Neuronal stem cell (in vitro differentiated cells): ENCODE results near the gene SOHLH1.

Experiments
- DNase-seq: peaks from one replicate; pipeline ENCODE4 v3.0.0-alpha.2; 2013; ENCODE audit warnings: low spot score
- H2AFZ ChIP-seq: one replicate; pipeline ENCODE4 v1.6.1; 2013; ENCODE audit warnings: mild to moderate bottlenecking, low read length, inconsistent platforms
- H2AK5ac ChIP-seq: 2 replicates; pipeline ENCODE4 v1.6.1; 2013; ENCODE audit warnings: low read depth, mild to moderate bottlenecking, inconsistent platforms, low read length, moderate library complexity, mixed read lengths
- H2BK120ac ChIP-seq: 2 replicates; pipeline ENCODE4 v1.6.1; 2013; ENCODE audit warnings: low read depth, mild to moderate bottlenecking, inconsistent platforms, low read length, moderate library complexity, mixed read lengths
- H2BK12ac ChIP-seq: one replicate; pipeline ENCODE4 v1.6.1; 2013; ENCODE audit warnings: low read length, inconsistent platforms
- H2BK15ac ChIP-seq: 2 replicates; pipeline ENCODE4 v1.6.1; 2013; ENCODE audit warnings: mild to moderate bottlenecking, low read length, inconsistent platforms, mixed read lengths
- H2BK5ac ChIP-seq: one replicate; pipeline ENCODE4 v1.6.1; 2013; ENCODE audit warnings: inconsistent platforms, mild to moderate bottlenecking, low read length, moderate library complexity
- H3K14ac ChIP-seq: one replicate; pipeline ENCODE4 v1.6.1; 2013; ENCODE audit warnings: low read length, inconsistent platforms
- H3K18ac ChIP-seq: 2 replicates; pipeline ENCODE4 v1.6.1; 2013; ENCODE audit warnings: low read length, inconsistent platforms
- H3K23ac ChIP-seq: 2 replicates; pipeline ENCODE4 v1.6.1; 2013; ENCODE audit warnings: low read depth, mild to moderate bottlenecking, mixed read lengths, low read length, inconsistent platforms; ENCODE audit not compliant: poor library complexity
- H3K27ac ChIP-seq: replicated peaks from 3 replicates; pipeline ENCODE4 v1.5.1; 2013; ENCODE audit warnings: low read length, inconsistent platforms
- H3K27me3 ChIP-seq, 3 experiments: 2 replicates each; pipeline ENCODE4 v1.6.1; 2013; ENCODE audit warnings: low read length in 3 of 3, mild to moderate bottlenecking in 2 of 3, inconsistent platforms in 1 of 3, low read depth in 1 of 3, mixed read lengths in 1 of 3, moderate library complexity in 1 of 3; ENCODE audit not compliant: control insufficient read depth in 3 of 3, insufficient read depth in 3 of 3
- H3K36me3 ChIP-seq, 2 donors: replicated peaks in 1 of 2; 2 replicates each; pipeline ENCODE4 v1.6.1; 2013; ENCODE audit warnings: low read length in 2 of 2; ENCODE audit not compliant: control insufficient read depth in 2 of 2, insufficient read depth in 2 of 2
- H3K4ac ChIP-seq: 2 replicates; pipeline ENCODE4 v1.6.1; 2013; ENCODE audit warnings: inconsistent platforms, mild to moderate bottlenecking, low read length, moderate library complexity
- H3K4me1 ChIP-seq, 2 donors: 1 replicate in 1 of 2; 2 replicates in 1 of 2; pipeline ENCODE4 v1.6.1; 2013; ENCODE audit warnings: low read length in 2 of 2, low read depth in 1 of 2; ENCODE audit not compliant: control insufficient read depth in 2 of 2, insufficient read depth in 1 of 2
- H3K4me2 ChIP-seq: one replicate; pipeline ENCODE4 v1.6.1; 2013; ENCODE audit warnings: mild to moderate bottlenecking, low read length, inconsistent platforms; ENCODE audit not compliant: insufficient read depth, poor library complexity, severe bottlenecking
- H3K4me3 ChIP-seq, 2 donors: 2 replicates each; pipeline ENCODE4 v1.5.1; 2013; ENCODE audit warnings: low read length in 2 of 2, mild to moderate bottlenecking in 2 of 2, inconsistent platforms in 1 of 2, moderate library complexity in 1 of 2
- H3K79me1 ChIP-seq: one replicate; pipeline ENCODE4 v1.6.1; 2013; ENCODE audit warnings: low read depth, mild to moderate bottlenecking, inconsistent platforms, low read length, moderate library complexity
- H3K9ac ChIP-seq: one replicate; pipeline ENCODE4 v1.6.1; 2013; ENCODE audit warnings: mild to moderate bottlenecking, low read depth, low read length, inconsistent platforms; ENCODE audit not compliant: poor library complexity
- H3K9me3 ChIP-seq, 2 donors: replicated peaks in 1 of 2; 2 replicates each; pipeline versions ENCODE3 to v1.6.1; 2013; ENCODE audit warnings: low read length in 2 of 2, mild to moderate bottlenecking in 2 of 2, inconsistent platforms in 1 of 2, low read depth in 1 of 2, mixed read lengths in 1 of 2, moderate library complexity in 1 of 2; ENCODE audit not compliant: control insufficient read depth in 2 of 2, insufficient read depth in 1 of 2
- H4K8ac ChIP-seq: one replicate; pipeline ENCODE4 v1.6.1; 2013; ENCODE audit warnings: low read depth, mild to moderate bottlenecking, inconsistent platforms, low read length, moderate library complexity
- H4K91ac ChIP-seq: one replicate; pipeline ENCODE4 v1.6.1; 2013; ENCODE audit warnings: low read length, low read depth, mild to moderate bottlenecking, inconsistent platforms; ENCODE audit not compliant: poor library complexity
- whole genome bisulfite sequencing, 2 donors: extraction: QIAGEN DNeasy Blood & Tissue Kit; methylation state at CpG; one replicate each; pipeline ENCODE4 v1.1.7; 2013; ENCODE audit warnings: missing lambda C conversion rate in 2 of 2, mixed read lengths in 1 of 2; ENCODE audit not compliant: insufficient read length in 2 of 2, insufficient replicate concordance in 1 of 2; ENCODE audit errors: extremely low coverage in 2 of 2; 5-methylcytosine and 5-hydroxymethylcytosine counted together

The SOHLH1 gene

GRCh38 chr9:135712613-135713295 lies 13.5 kb upstream of the SOHLH1 start:
- Histone ChIP-seq H3K23ac (peak overlapping the region; percentile 25), H3K9ac (no peak overlapping the region), H3K27ac (no peak overlapping the region), H3K14ac (peak overlapping the region; percentile 1), H3K9me3 (no peaks in the 10 kb centered on the region), H3K27me3 (peaks cover 3 to 94% (median 34%) of the 10 kb centered on the region in 3 experiments), H2BK120ac (no peak overlapping the region), H3K18ac (no peak overlapping the region), H3K4me1 (no peaks in the 10 kb centered on the region), H2BK5ac (no peak overlapping the region), H2BK15ac (no peak overlapping the region), H3K36me3 (no peaks in the 10 kb centered on the region), H4K8ac (no peak overlapping the region), H3K4ac (no peak overlapping the region), H2BK12ac (no peak overlapping the region), H3K4me3 (no peak overlapping the region), H3K4me2 (no peak overlapping the region), H3K79me1 (peaks cover 1% of the 10 kb centered on the region), H2AFZ (no peak overlapping the region), H4K91ac (no peak overlapping the region), H2AK5ac (no peak overlapping the region)
- DNase-seq: no peak
- no CpG with 5 or more reads among the region's 16 CpGs for WGBS, 2 donors

- no peak overlapping the region for H3K9ac ChIP-seq
- H3K9me3 ChIP-seq: no peaks in the 10 kb centered on the region
- no peak overlapping the region for H2BK12ac ChIP-seq
- no peak overlapping the region for H3K4me2 ChIP-seq
- peaks cover 1% of the 10 kb centered on the region for H3K79me1 ChIP-seq
- no peak overlapping the region for H2AFZ ChIP-seq
- no peak overlapping the region for H3K14ac ChIP-seq
- no peak overlapping the region for H2AK5ac ChIP-seq
- H3K23ac ChIP-seq: no peak overlapping the region
- no peaks in the 10 kb centered on the region for H3K36me3 ChIP-seq
- no peak overlapping the region for H4K8ac ChIP-seq
- no peak overlapping the region for H2BK5ac ChIP-seq
- H2BK120ac ChIP-seq: no peak overlapping the region
- no peaks in the 10 kb centered on the region for H3K4me1 ChIP-seq
- DNase-seq: no peak
- H3K4ac ChIP-seq: no peak overlapping the region
- H4K91ac ChIP-seq: no peak overlapping the region
- WGBS, 2 donors: no CpG with 5 or more reads among the region's 10 CpGs
- H3K4me3 ChIP-seq: no peak overlapping the region
- no peak overlapping the region for H2BK15ac ChIP-seq
- no peak overlapping the region for H3K18ac ChIP-seq
- H3K27me3 ChIP-seq: peaks cover 3 to 93% (median 34%) of the 10 kb centered on the region in 3 experiments
- H3K27ac ChIP-seq: no peak overlapping the region
Measured at GRCh38 chr9:135711881-135712280, 12.6 kb upstream of the SOHLH1 start.

- Histone ChIP-seq H2AK5ac (no peak overlapping the region), H3K4me2 (no peak overlapping the region), H3K23ac (peak overlapping the region; percentile 20), H3K18ac (no peak overlapping the region), H4K8ac (no peak overlapping the region), H3K79me1 (peaks cover 1% of the 10 kb centered on the region), H2BK120ac (no peak overlapping the region), H2AFZ (no peak overlapping the region), H4K91ac (no peak overlapping the region), H3K4ac (no peak overlapping the region), H2BK5ac (no peak overlapping the region), H2BK15ac (no peak overlapping the region), H3K9ac (no peak overlapping the region), H3K27me3 (peaks cover 3 to 93% (median 29%) of the 10 kb centered on the region in 3 experiments), H3K4me1 (no peaks in the 10 kb centered on the region), H3K27ac (no peak overlapping the region), H2BK12ac (no peak overlapping the region), H3K14ac (no peak overlapping the region), H3K9me3 (no peaks in the 10 kb centered on the region), H3K4me3 (no peak overlapping the region), H3K36me3 (no peaks in the 10 kb centered on the region)
- no peak for DNase-seq
- WGBS, 2 donors: no CpG with 5 or more reads among the region's 12 CpGs
Measured at GRCh38 chr9:135711391-135711790, 12.1 kb upstream of the SOHLH1 start.

- H3K9me3 ChIP-seq: no peaks in the 10 kb centered on the region
- H3K36me3 ChIP-seq: no peaks in the 10 kb centered on the region
- H3K79me1 ChIP-seq: peaks cover 1% of the 10 kb centered on the region
- no peak overlapping the region for H2BK5ac ChIP-seq
- H3K4me3 ChIP-seq: no peak overlapping the region
- H2BK15ac ChIP-seq: no peak overlapping the region
- H2BK12ac ChIP-seq: no peak overlapping the region
- H3K4me2 ChIP-seq: no peak overlapping the region
- no CpG with 5 or more reads among the region's 4 CpGs for WGBS, 2 donors
- no peak overlapping the region for H3K14ac ChIP-seq
- no peak overlapping the region for H3K9ac ChIP-seq
- no peak for DNase-seq
- peaks cover 0 to 96% (median 2%) of the 10 kb centered on the region in 3 experiments for H3K27me3 ChIP-seq
- H3K18ac ChIP-seq: no peak overlapping the region
- no peak overlapping the region for H2AK5ac ChIP-seq
- H3K23ac ChIP-seq: no peak overlapping the region
- H3K4ac ChIP-seq: no peak overlapping the region
- no peak overlapping the region for H3K27ac ChIP-seq
- H4K91ac ChIP-seq: no peak overlapping the region
- no peak overlapping the region for H4K8ac ChIP-seq
- no peak overlapping the region for H2AFZ ChIP-seq
- no peak overlapping the region for H2BK120ac ChIP-seq
- no peaks in the 10 kb centered on the region for H3K4me1 ChIP-seq
Measured at GRCh38 chr9:135708164-135708563, 8.9 kb upstream of the SOHLH1 start.
